Panc1 (cell line): Measurements from ENCODE around the gene RRP9. TPM values are rescaled to one million over a fixed set of nuclear protein-coding genes. Genes with fewer than 3 reads are reported as not detected.

Experiments
- ATAC-seq: fragments of 200-7000 bp; cut with Tn5 transposase; 2 replicates; pipeline ENCODE4 v1.9.1; 2020; ENCODE audit warnings: mild to moderate bottlenecking, moderate library complexity
- BruUV-seq: library from RNA; stranded (reverse); fragments of 400-500 nt; replicated peaks from 2 replicates; lab custom pipeline; 2021; lab: Mats Ljungman, UMichigan
- CTCF ChIA-PET: fragments of 300-600 bp; sonication (Branson Sonifier 250); formaldehyde crosslinking; loops from one replicate; lab custom pipeline; 2022; ENCODE audit warnings: antibody characterized with exemption; lab: Charles Lee
- POLR2A ChIA-PET: fragments of 300-600 bp; sonication (Branson Sonifier 250); formaldehyde crosslinking; loops from one replicate; lab custom pipeline; 2022; ENCODE audit warnings: antibody characterized with exemption; lab: Charles Lee
- DNase-seq: peaks from one replicate; pipeline ENCODE4 v3.0.0-alpha.2; 2010; ENCODE audit warnings: low read depth, low spot score
- H3K27ac ChIP-seq: 2 replicates; pipeline ENCODE4 v1.5.1; 2011; ENCODE audit warnings: mild to moderate bottlenecking, low read length, inconsistent platforms
- H3K27me3 ChIP-seq: fragments of 200-500 bp; sonication (Bioruptor generic); 2 replicates; pipeline ENCODE4 v1.6.0; 2014; ENCODE audit warnings: low read length, inconsistent platforms; ENCODE audit not compliant: control insufficient read depth, insufficient read depth
- H3K36me3 ChIP-seq: fragments of 200-500 bp; sonication (Bioruptor generic); 2 replicates; pipeline ENCODE4 v1.5.1; 2014; ENCODE audit warnings: inconsistent platforms, mild to moderate bottlenecking, low read length, moderate library complexity; ENCODE audit not compliant: control insufficient read depth, insufficient read depth
- H3K4me1 ChIP-seq: 2 replicates; pipeline ENCODE4 v1.5.1; 2011; ENCODE audit warnings: inconsistent platforms, mild to moderate bottlenecking, low read length, moderate library complexity; ENCODE audit not compliant: control insufficient read depth, insufficient read depth
- H3K4me3 ChIP-seq, 2 experiments: 2 replicates each; pipeline ENCODE4 v1.5.1; 2011 to 2012; ENCODE audit warnings: low read depth in 2 of 2, low read length in 2 of 2, mild to moderate bottlenecking in 2 of 2, inconsistent platforms in 1 of 2, moderate library complexity in 1 of 2
- H3K9me3 ChIP-seq: fragments of 200-500 bp; sonication (Bioruptor generic); 2 replicates; pipeline ENCODE4 v1.5.1; 2014; ENCODE audit warnings: low read depth, mild to moderate bottlenecking, inconsistent platforms, low read length, moderate library complexity; ENCODE audit not compliant: control insufficient read depth, insufficient read depth
- CTCF ChIP-seq: fragments of 450-650 bp; IDR thresholded peaks from 2 replicates; pipeline ENCODE4 v1.5.1; 2017; ENCODE audit warnings: mild to moderate bottlenecking
- POLR2AphosphoS5 ChIP-seq: IDR thresholded peaks from 2 replicates; pipeline ENCODE4 v1.6.1; 2012; ENCODE audit warnings: mild to moderate bottlenecking, low read depth, low read length, moderate library complexity
- REST ChIP-seq, 2 experiments: IDR thresholded peaks; 2 replicates each; pipeline ENCODE4 v1.6.1; 2011 to 2012; ENCODE audit warnings: low read depth in 2 of 2, control low read depth in 1 of 2, low read length in 1 of 2, mild to moderate bottlenecking in 1 of 2, moderate library complexity in 1 of 2; ENCODE audit not compliant: insufficient read depth in 1 of 2
- SIN3A ChIP-seq: IDR thresholded peaks from 2 replicates; pipeline ENCODE4 v1.6.1; 2012; ENCODE audit warnings: low read depth, mild to moderate bottlenecking, low read length, moderate library complexity, borderline replicate concordance; ENCODE audit not compliant: insufficient read depth
- TCF7L2 ChIP-seq: IDR thresholded peaks from 2 replicates; pipeline ENCODE4 v1.6.1; 2011; ENCODE audit warnings: mild to moderate bottlenecking, low read depth, low read length, inconsistent platforms
- in situ Hi-C: cut with HindIII; loops from 2 replicates; pipeline ENCODE4 v1.10.0; 2016; ENCODE audit warnings: low sequenced_read_pairs, low pct_unique_long_range_greater_than_20kb
- intact Hi-C: fragments of 100-400 bp; cut with micrococcal nuclease; formaldehyde crosslinking; loops from one replicate; pipeline ENCODE4 v1.10.0; 2022; ENCODE audit not compliant: unreplicated experiment
- total RNA-seq: library from RNA; stranded (reverse); gene quantifications from one replicate; pipeline ENCODE4 v1.2.1, GENCODE V29; 2021; ENCODE audit not compliant: unreplicated experiment

RRP9 gene
- total RNA-seq, 1 experiment from 2014 or later: 54.5 TPM

- intact Hi-C loops (no loop called here), in situ Hi-C loops (no loop called here)
- no peak overlapping the region for H3K4me3 ChIP-seq
- ATAC-seq (no peak), DNase-seq (no peak)
- no peaks in the 10 kb centered on the region; the same call in 1 of the 2 replicates for H3K27me3 ChIP-seq
- no peak overlapping the region for H3K27ac ChIP-seq
- no peaks in the 10 kb centered on the region for H3K36me3 ChIP-seq
- TF ChIP-seq TCF7L2 (no peak), POLR2AphosphoS5 (no peak), SIN3A (no peak), CTCF (no peak), REST (IDR thresholded peaks at IDR 0.05; ENCODE audit: insufficient read depth in 1 of 2, low read depth in 2 of 2, low read length in 1 of 2) (no peak)
- no TSS peak for BruUV-seq
- H3K4me1 ChIP-seq: no peaks in the 10 kb centered on the region
- POLR2A ChIA-PET: no interaction called here
- H3K9me3 ChIP-seq: no peaks in the 10 kb centered on the region
- CTCF ChIA-PET: interaction anchor here (0.6 kb wide), 1 partner anchor 187 kb away, joined by 4 read pairs; no protein-coding TSS in a partner anchor
These were observed 50.3 kb downstream of the RRP9 start for GRCh38 chr3:51891242-51892039.

- Histone ChIP-seq H3K4me3 (no peak overlapping the region), H3K27ac (no peak overlapping the region), H3K9me3 (no peaks in the 10 kb centered on the region), H3K27me3 (peaks cover under 1% of the 10 kb centered on the region), H3K36me3 (no peaks in the 10 kb centered on the region), H3K4me1 (no peaks in the 10 kb centered on the region)
- ChIA-PET POLR2A (no interaction called here), CTCF (no interaction called here)
- DNase-seq (no peak), ATAC-seq (no peak)
- in situ Hi-C loops: no loop called here
- intact Hi-C loops: no loop called here
- no peak for TF ChIP-seq CTCF
- no peak for TF ChIP-seq REST (IDR thresholded peaks at IDR 0.05; ENCODE audit: insufficient read depth in 1 of 2, low read depth in 2 of 2, low read length in 1 of 2)
- TF ChIP-seq POLR2AphosphoS5: no peak
- no peak for TF ChIP-seq SIN3A
- TF ChIP-seq TCF7L2: no peak
- no TSS peak for BruUV-seq
These were observed 53.1 kb downstream of the RRP9 start for GRCh38 chr3:51888463-51889105.
